Liver (tissue), 3 donors: ENCODE data around the gene LPP.

Experiments used
- MAX ChIP-seq: IDR thresholded peaks from 2 replicates; pipeline ENCODE4 v1.6.1; 2016; ENCODE audit warnings: antibody characterized with exemption
- SP1 ChIP-seq: IDR thresholded peaks from 2 replicates; pipeline ENCODE4 v1.6.1; 2018; ENCODE audit warnings: antibody characterized with exemption, mild to moderate bottlenecking
- TF ChIP-seq, protein P1 (sequence below): fragments of 150-350 bp; IDR thresholded peaks from 2 replicates; pipeline ENCODE4 v1.5.1; 2017; ENCODE audit warnings: improper control_type of control experiment, low read depth, low read length; ENCODE audit not compliant: missing input control
- donor health status: healthy.
- donor health status: healthy.

GRCh38 chr3:188305220-188305619 is 151.3 kb downstream of the LPP start:
- TF ChIP-seq, protein P1, sequence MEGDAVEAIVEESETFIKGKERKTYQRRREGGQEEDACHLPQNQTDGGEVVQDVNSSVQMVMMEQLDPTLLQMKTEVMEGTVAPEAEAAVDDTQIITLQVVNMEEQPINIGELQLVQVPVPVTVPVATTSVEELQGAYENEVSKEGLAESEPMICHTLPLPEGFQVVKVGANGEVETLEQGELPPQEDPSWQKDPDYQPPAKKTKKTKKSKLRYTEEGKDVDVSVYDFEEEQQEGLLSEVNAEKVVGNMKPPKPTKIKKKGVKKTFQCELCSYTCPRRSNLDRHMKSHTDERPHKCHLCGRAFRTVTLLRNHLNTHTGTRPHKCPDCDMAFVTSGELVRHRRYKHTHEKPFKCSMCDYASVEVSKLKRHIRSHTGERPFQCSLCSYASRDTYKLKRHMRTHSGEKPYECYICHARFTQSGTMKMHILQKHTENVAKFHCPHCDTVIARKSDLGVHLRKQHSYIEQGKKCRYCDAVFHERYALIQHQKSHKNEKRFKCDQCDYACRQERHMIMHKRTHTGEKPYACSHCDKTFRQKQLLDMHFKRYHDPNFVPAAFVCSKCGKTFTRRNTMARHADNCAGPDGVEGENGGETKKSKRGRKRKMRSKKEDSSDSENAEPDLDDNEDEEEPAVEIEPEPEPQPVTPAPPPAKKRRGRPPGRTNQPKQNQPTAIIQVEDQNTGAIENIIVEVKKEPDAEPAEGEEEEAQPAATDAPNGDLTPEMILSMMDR = no peak
- TF ChIP-seq MAX = peak; percentile 65
- peak; percentile 47 for TF ChIP-seq SP1
